Measurements from ENCODE around the gene PLS1.

Gene PLS1

DNA sequence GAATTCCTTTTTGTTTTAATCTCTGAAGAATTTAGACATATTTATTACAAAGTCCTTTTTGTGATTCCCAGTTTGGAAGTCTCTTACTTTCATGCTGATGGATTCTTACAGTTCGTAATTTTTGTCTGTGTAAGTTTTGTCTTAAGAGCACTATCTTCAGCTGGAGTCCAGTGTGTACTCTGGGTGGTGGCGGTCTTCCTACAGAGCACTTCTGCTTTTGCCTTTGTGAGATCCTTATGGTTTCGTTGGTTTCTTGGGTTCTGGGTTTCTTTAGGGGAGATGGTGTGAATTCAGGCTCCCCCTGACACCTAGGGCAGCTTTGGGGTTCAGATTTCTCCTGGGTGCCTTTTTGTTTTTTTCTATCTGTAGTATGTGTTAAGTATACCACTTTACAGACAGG is 45.3 kb downstream of the PLS1 start:
- Mint-ChIP-seq H3K4me3 (no peak overlapping the region), H3K27me3 (no peaks in the 10 kb centered on the region), H3K9me3 (ENCODE audit: low read depth) (no peaks in the 10 kb centered on the region), H3K27ac (no peak overlapping the region), H3K4me1 (ENCODE audit: low read depth) (no peaks in the 10 kb centered on the region), H3K36me3 (no peaks in the 10 kb centered on the region)

- no peaks in the 10 kb centered on the region for H3K27me3 Mint-ChIP-seq
Observed at GRCh38 chr3:142642956-142643355, 46.8 kb downstream of the PLS1 start.

DNA sequence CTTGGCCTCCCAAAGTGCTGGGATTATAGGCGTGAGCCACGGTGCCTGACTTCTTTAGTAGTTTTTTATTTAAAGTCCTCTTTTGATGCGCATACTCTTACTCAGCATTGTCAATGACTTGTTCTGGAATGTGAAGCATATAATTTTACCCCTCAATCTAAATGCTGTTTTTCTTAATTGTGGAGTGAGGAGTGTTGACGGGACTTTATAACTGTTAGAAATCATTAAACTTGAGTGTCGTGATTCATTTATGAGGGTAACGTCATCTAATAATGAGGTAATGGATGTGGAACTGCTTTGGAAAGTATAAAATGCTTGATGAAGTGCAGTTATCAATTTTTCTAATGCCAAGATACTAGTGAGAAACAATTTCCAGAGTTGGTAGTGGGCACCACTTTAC is 48.3 kb downstream of the PLS1 start:
- Mint-ChIP-seq H3K4me3 (no peak overlapping the region), H3K27ac (no peak overlapping the region), H3K36me3 (no peaks in the 10 kb centered on the region), H3K4me1 (ENCODE audit: low read depth) (no peaks in the 10 kb centered on the region), H3K9me3 (ENCODE audit: low read depth) (no peaks in the 10 kb centered on the region), H3K27me3 (no peaks in the 10 kb centered on the region)

More at GRCh38 chr3:142642956-142643355, 46.8 kb downstream of the PLS1 start:
- no peak overlapping the region for H3K4me3 Mint-ChIP-seq
- H3K9me3 Mint-ChIP-seq (ENCODE audit: low read depth), result no peaks in the 10 kb centered on the region
- no peaks in the 10 kb centered on the region for H3K36me3 Mint-ChIP-seq
- H3K4me1 Mint-ChIP-seq (ENCODE audit: low read depth), result no peaks in the 10 kb centered on the region
- H3K27ac Mint-ChIP-seq, result no peak overlapping the region

DNA sequence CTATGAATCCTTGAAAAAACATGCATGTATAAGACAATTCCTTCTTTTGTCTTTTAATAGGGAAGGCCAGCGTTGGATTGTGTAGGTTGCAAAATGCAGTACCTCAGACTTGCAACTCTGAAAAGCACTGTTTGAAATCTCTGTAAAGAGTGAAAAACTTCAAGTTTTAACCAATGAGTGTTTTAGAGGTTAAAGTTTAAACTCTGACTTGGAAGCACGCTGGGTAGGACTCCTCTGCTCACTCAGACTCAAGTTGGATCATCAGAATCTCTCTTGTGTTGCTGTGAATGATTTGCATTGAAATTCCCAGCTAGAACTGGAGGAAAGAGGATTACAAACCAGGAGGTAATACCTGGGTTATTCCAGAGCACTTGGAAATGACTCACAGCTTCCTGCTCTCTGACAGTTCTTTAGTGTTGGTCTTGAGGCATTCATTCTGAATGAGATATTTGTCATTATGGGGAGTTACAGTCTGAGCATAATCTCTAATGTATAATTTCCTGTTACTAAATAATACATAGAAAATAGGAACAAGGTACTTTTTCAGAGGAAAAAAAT is 49.1 kb downstream of the PLS1 start:
- Mint-ChIP-seq H3K4me1 (ENCODE audit: low read depth) (no peaks in the 10 kb centered on the region), H3K27ac (no peak overlapping the region), H3K9me3 (ENCODE audit: low read depth) (no peaks in the 10 kb centered on the region), H3K4me3 (no peak overlapping the region), H3K36me3 (no peaks in the 10 kb centered on the region), H3K27me3 (no peaks in the 10 kb centered on the region)

DNA sequence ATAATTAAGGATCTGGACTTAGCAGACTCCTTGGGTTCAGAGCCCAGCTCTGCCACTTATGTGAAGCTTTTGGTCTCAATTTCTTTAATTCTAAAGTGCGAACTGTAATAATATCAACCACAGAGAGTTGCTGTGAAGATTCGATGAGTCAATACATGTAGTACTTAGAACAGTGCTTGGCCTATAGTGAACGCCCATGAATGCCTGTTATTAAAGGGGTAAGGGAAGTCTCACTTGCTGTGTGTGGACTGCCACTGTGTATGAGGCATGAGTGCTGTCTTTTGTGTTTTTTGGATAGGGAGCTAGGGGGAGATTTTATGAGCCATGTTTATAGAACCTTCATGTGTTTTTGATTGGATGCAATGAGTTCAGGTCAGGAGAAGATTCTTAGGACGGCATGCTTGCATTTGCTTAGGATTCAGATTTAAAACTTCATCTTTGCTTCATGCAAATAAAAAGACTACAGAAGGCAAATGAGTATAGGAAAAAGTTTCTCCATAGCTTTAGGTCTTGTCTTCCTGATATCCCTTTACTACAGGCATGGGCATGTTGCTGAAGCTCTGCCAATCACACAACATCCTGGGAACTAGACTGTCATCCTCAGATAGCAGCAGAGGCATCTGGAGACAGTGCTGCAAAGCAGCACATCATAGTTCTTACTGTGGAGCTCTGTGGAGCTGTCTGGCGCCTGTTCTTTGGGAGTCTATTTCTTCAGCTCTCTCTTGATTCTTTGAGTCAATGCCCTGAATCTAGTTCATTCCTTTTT is 50.0 kb downstream of the PLS1 start:
- no peaks in the 10 kb centered on the region for H3K36me3 Mint-ChIP-seq
- no peak overlapping the region for H3K27ac Mint-ChIP-seq
- H3K4me3 Mint-ChIP-seq, result no peak overlapping the region
- no peaks in the 10 kb centered on the region for H3K4me1 Mint-ChIP-seq (ENCODE audit: low read depth)
- no peaks in the 10 kb centered on the region for H3K9me3 Mint-ChIP-seq (ENCODE audit: low read depth)
- H3K27me3 Mint-ChIP-seq, result no peaks in the 10 kb centered on the region

- Mint-ChIP-seq H3K27ac (no peak overlapping the region), H3K27me3 (no peaks in the 10 kb centered on the region), H3K4me1 (ENCODE audit: low read depth) (no peaks in the 10 kb centered on the region), H3K9me3 (ENCODE audit: low read depth) (no peaks in the 10 kb centered on the region), H3K36me3 (no peaks in the 10 kb centered on the region), H3K4me3 (no peak overlapping the region)
Observed at GRCh38 chr3:142647856-142648255, 51.7 kb downstream of the PLS1 start.

- H3K27ac Mint-ChIP-seq, result no peak overlapping the region
- H3K27me3 Mint-ChIP-seq, result no peaks in the 10 kb centered on the region
- no peaks in the 10 kb centered on the region for H3K4me1 Mint-ChIP-seq (ENCODE audit: low read depth)
- no peak overlapping the region for H3K4me3 Mint-ChIP-seq
- H3K36me3 Mint-ChIP-seq, result peaks cover 2% of the 10 kb centered on the region
- H3K9me3 Mint-ChIP-seq (ENCODE audit: low read depth), result no peaks in the 10 kb centered on the region
Observed at GRCh38 chr3:142648950-142649349, 52.8 kb downstream of the PLS1 start.

DNA sequence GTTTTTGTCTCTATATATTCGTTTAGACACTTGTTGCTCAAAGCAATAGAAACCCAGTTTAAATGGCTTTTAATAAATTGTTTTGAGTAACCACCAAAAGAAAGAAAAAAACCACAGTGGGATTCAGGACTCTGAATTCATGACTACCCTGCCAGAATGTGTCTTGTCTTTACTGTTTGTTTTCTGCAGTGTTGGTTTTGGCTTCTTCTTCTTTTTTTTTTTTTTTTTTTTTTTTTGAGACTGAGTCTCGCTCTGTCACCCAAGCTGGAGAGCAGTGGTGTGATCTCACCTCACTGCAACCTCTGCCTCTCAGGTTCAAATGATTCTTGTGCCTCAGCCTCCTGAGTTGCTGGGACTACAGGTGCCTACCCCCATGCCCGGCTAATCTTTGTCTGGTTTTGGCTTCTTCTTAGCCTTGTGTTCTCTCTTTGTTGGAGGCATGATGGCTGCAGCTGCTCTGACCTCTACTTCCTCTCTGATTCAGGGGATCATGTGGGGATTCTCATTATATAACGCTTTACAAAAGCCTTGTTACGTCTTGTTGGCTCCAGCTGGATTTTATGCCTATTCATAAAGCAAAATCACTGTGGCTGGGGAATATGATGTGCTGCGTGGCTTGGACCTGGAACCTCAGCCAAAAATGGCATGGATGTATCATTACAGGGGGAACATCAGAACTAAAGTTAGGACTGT is 54.0 kb downstream of the PLS1 start:
- Mint-ChIP-seq H3K4me3 (no peak overlapping the region), H3K27me3 (no peaks in the 10 kb centered on the region), H3K27ac (no peak overlapping the region), H3K4me1 (ENCODE audit: low read depth) (no peaks in the 10 kb centered on the region), H3K36me3 (peaks cover 4% of the 10 kb centered on the region), H3K9me3 (ENCODE audit: low read depth) (no peaks in the 10 kb centered on the region)

DNA sequence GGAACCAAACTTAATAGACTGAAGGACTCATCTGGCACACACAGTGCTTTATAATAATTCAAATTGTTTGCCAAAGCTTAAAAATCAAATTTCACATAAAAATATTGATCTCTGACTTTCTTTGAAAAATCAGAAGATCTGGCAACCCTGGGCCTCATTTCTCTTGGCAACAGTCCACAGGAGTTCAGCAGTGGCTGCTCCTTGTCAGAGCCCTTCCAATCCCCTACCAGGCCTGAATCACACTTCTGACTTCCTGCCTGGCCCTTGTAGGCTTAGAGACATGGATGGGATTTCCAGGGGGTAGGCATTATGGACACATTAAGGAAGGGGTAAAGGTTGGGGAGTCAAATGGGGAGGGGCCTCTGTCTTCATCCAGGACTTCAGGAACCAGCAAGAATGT is 55.5 kb downstream of the PLS1 start:
- Mint-ChIP-seq H3K4me1 (ENCODE audit: low read depth) (no peaks in the 10 kb centered on the region), H3K9me3 (ENCODE audit: low read depth) (no peaks in the 10 kb centered on the region), H3K27me3 (no peaks in the 10 kb centered on the region), H3K36me3 (peaks cover 4% of the 10 kb centered on the region), H3K4me3 (no peak overlapping the region), H3K27ac (no peak overlapping the region)

DNA sequence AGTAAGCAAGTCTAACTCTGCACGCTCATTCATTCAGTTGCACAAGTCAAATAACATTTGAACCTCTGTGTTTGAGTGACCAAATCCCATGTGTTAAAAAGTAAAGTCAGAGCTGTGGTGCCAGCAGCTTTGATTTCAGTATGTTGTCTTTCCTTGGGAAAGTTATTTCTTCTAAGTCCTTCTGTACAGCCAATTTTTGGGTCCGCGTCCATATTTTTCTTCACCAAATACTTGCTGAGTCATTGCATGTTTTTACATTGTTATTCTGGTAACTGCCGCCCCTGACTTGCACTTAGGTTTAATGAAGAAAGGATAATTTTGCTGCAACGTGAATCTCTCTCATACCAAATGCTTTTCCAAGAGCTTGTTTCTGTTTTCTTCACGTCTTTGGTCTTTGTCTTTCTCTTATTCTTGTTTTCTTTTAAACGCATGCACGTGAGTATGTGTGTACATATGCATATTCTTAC is 56.7 kb downstream of the PLS1 start:
- H3K27me3 Mint-ChIP-seq, result no peaks in the 10 kb centered on the region
- H3K4me1 Mint-ChIP-seq (ENCODE audit: low read depth), result no peaks in the 10 kb centered on the region
- no peak overlapping the region for H3K4me3 Mint-ChIP-seq
- H3K36me3 Mint-ChIP-seq, result peaks cover 4% of the 10 kb centered on the region
- H3K9me3 Mint-ChIP-seq (ENCODE audit: low read depth), result no peaks in the 10 kb centered on the region
- no peak overlapping the region for H3K27ac Mint-ChIP-seq

- H3K9me3 Mint-ChIP-seq (ENCODE audit: low read depth), result no peaks in the 10 kb centered on the region
- no peak overlapping the region for H3K27ac Mint-ChIP-seq
- H3K4me1 Mint-ChIP-seq (ENCODE audit: low read depth), result no peaks in the 10 kb centered on the region
- peaks cover 4% of the 10 kb centered on the region for H3K36me3 Mint-ChIP-seq
- no peak overlapping the region for H3K4me3 Mint-ChIP-seq
- no peaks in the 10 kb centered on the region for H3K27me3 Mint-ChIP-seq
Observed at GRCh38 chr3:142656575-142656974, 60.4 kb downstream of the PLS1 start.

DNA sequence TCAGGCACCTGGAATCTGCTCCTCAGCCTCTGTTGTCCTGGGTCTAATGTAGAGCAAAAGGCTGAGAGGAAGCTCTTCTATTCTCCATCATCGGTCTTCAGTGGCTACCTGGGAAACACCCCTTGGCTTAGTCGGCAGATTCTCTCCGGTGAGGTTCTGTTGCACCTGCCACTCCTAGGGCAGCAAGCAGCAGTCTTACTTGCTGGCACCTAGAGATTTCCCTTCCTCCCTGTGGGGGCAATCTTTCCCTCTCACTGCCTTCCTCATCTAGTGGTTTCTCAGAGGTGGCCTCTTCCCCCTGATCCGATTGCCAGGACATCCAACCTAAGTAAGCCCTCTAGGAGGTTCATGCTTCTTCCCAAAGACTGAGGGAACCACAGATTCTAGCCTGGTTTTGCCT is 60.8 kb downstream of the PLS1 start:
- Mint-ChIP-seq H3K9me3 (ENCODE audit: low read depth) (no peaks in the 10 kb centered on the region), H3K4me1 (ENCODE audit: low read depth) (no peaks in the 10 kb centered on the region), H3K27ac (no peak overlapping the region), H3K4me3 (no peak overlapping the region), H3K27me3 (no peaks in the 10 kb centered on the region), H3K36me3 (peaks cover 4% of the 10 kb centered on the region)

DNA sequence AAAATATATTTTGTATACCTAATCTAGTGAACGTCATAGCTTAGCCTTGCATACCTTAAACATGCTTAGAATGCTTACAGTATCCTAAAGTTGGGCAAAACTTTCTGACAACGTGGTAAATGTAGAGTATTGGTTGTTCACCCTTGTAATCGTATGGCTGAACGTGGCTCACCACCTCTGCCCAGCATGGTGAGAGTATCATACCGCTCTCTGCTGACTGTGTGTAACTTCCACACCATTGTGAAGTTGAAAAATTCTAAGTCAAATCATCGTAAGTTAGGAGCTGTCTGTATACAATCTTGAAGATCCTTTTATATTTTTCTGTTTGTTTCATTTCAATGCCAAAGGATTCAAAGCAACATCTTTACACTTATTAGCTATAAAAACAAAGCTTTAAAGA is 64.2 kb downstream of the PLS1 start:
- H3K4me1 Mint-ChIP-seq (ENCODE audit: low read depth), result no peaks in the 10 kb centered on the region
- no peak overlapping the region for H3K4me3 Mint-ChIP-seq
- H3K36me3 Mint-ChIP-seq, result peaks cover 2% of the 10 kb centered on the region
- no peaks in the 10 kb centered on the region for H3K27me3 Mint-ChIP-seq
- no peak overlapping the region for H3K27ac Mint-ChIP-seq
- no peaks in the 10 kb centered on the region for H3K9me3 Mint-ChIP-seq (ENCODE audit: low read depth)

DNA sequence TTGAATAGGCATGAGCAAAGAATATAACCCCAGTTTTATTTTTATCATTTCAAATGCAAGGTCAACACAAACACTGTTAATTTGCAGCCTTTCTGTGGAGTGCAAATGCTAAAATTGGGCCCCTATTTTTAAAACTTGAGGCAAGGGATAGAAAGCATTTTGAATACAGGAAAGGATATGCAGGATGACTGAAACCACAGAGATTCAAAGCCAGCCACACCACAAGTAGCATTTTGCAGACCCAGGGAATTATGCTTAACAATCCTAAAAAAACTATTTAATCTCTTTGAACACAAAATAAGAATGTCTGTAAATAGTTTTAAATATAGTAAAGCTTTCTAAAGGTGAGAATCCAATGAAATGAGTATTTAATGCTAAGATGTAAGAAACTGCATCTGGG is 64.7 kb downstream of the PLS1 start:
- H3K27ac Mint-ChIP-seq, result no peak overlapping the region
- H3K27me3 Mint-ChIP-seq, result no peaks in the 10 kb centered on the region
- no peaks in the 10 kb centered on the region for H3K4me1 Mint-ChIP-seq (ENCODE audit: low read depth)
- H3K36me3 Mint-ChIP-seq, result peaks cover 2% of the 10 kb centered on the region
- H3K4me3 Mint-ChIP-seq, result no peak overlapping the region
- H3K9me3 Mint-ChIP-seq (ENCODE audit: low read depth), result no peaks in the 10 kb centered on the region

DNA sequence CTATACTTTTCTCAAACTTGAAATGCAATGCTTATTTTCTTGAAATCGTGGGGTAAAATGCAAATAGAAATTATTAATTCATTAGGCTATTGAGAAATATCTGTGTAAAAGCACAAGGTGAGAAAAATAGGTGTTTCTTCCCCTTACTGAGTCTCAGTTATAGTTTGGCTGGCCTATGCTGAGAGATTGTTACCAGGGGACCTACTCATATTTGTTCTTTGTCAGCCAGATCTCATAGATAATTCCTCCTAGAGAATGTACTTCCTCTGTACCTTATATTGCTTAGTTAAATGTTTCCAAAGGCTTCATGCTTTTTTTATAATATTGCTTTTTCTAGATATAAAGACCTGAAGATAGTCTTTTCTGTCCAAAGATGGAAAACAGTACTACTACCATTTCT is 67.7 kb downstream of the PLS1 start:
- no peaks in the 10 kb centered on the region for H3K4me1 Mint-ChIP-seq (ENCODE audit: low read depth)
- peaks cover 2% of the 10 kb centered on the region for H3K36me3 Mint-ChIP-seq
- H3K4me3 Mint-ChIP-seq, result no peak overlapping the region
- H3K27me3 Mint-ChIP-seq, result no peaks in the 10 kb centered on the region
- no peak overlapping the region for H3K27ac Mint-ChIP-seq
- no peaks in the 10 kb centered on the region for H3K9me3 Mint-ChIP-seq (ENCODE audit: low read depth)
